Activated naive CD4-positive, alpha-beta T cell (primary cell): Measurements from ENCODE around the gene MYH9.
A peak's percentile ranks its signal among the peaks of the same experiment; 100 is the strongest.

ENCODE experiments used
- DNase-seq, 4 experiments: peaks; one replicate each; lab custom pipeline; 2025; lab: John Stamatoyannopoulos, UW

MYH9 gene

DNA sequence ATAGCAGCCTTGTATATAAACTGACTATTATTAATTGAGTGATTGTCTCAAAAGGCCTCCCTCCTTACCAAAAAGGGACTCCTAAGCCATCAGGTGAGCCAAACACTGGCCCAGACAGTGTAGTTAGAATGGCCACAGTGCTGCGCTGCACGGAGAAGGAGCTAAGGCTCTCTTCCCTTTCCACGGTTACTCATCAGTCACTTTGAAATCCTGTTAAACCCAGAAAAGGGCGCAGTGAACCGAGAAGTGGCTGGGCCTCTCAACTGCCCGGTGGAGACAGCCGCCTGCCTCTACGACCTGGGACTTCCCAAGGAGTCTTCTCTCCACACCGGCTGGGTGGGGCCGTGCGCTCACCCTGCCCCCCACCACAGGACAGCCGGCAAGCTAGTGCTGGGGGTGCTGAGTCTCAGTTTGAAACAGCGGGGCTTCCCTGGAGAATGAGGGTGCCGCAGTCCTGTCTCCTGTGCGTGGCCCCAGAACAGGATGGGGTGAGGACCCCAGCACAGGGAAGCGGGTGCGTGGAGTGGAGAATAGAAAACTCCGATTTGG is 1.3 kb downstream of the MYH9 start:
- DNase-seq, result no peak

- peak in 1 of 4 experiments; percentile 26 for DNase-seq
These were observed 2.0 kb downstream of the MYH9 start for GRCh38 chr22:36385491-36386350.

GRCh38 chr22:36384766-36385481 is 2.8 kb downstream of the MYH9 start:
- peak in 1 of 4 experiments; percentile 43 for DNase-seq

DNA sequence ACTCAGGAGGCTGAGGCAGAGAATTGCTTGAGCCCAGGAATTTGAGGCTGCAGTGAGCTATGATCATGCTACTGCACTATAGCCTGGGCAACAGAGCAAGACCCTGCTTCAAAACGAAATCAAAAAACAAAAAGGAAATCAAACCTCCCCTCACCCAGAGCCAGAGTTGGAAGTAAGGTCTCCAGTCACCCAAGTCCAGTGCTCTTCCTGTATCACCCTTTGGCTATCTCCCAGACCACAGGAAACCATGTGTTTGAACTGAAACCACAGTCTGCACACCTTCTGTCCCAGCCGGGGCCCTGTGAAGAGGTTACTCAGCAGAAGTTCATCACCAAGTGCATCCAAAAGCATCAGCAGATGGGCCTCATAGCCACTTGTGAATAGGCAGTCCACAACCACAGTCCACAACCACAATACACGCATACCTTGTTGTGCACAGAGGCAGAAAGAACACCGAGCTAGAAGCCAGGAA is 4.6 kb downstream of the MYH9 start:
- no peak for DNase-seq

DNA sequence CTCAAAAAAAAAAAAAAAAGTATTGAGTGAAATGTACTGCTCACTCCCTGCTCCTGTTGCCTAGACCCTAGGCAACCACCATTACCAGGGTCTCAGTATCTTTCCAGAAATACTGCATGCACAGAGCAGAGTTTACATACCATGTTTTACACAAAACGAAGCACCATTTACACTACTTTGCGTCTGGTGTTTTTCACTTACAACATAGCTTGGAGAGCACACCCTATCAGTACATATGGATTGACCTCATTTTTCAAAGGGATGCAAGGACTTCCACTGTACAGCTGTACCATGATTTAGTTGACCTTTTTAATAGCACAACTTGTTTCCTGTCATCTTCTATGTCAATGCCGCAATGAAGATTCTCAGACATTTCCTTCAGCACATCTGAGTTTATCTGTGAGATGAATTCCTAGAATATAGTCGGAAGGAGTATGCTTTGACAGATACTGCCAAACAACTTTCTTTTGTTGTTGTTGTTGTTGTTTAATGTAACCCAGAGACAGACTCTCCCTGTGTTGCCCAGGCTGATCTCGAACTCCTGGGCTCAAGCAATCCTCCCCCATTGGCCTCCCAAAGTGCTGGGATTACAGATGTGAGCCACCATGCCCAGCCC is 6.1 kb downstream of the MYH9 start:
- DNase-seq, result no peak

DNA sequence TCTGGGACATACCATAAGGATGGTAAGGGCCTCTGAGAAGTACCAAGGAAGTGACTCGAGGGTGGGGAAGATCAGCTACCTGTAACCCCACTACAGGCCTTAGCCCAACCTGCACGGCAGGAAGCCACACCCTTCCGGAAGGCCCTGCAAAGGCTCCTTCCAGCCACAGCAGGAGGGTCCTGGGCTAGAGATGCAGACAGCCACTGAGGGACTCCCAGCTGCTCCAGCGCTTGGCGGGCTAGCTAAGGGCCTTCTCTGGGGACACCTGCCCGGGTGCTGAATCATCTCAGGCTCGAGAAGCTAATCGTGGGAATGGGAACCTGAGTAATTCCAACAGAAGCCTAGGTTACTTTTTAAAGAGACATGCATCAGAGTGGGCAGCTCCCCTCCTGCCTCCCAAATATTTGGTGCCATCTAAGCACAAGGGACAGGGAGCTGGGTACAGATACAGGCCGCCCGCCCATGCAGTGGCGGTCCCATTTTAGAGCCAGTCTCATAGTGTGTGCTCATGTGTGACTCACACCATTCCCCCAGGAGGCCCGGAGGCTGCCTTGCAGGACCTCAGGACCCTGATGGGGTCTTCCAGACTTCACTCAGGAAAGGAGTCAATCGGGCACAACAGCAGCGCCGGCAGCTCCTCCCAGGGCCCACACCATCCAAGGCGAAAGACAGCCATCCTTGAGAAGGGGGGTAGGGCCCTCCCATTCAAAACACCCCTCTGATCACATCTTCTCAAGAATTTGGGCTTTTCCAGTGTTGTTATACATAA is 8.0 kb downstream of the MYH9 start:
- DNase-seq, result peak in 2 of 4 experiments; percentile 38 to 48

GRCh38 chr22:36378869-36379217 is 8.9 kb downstream of the MYH9 start:
- DNase-seq, result no peak

- no peak for DNase-seq
These were observed 9.5 kb downstream of the MYH9 start for GRCh38 chr22:36378080-36378868.

DNA sequence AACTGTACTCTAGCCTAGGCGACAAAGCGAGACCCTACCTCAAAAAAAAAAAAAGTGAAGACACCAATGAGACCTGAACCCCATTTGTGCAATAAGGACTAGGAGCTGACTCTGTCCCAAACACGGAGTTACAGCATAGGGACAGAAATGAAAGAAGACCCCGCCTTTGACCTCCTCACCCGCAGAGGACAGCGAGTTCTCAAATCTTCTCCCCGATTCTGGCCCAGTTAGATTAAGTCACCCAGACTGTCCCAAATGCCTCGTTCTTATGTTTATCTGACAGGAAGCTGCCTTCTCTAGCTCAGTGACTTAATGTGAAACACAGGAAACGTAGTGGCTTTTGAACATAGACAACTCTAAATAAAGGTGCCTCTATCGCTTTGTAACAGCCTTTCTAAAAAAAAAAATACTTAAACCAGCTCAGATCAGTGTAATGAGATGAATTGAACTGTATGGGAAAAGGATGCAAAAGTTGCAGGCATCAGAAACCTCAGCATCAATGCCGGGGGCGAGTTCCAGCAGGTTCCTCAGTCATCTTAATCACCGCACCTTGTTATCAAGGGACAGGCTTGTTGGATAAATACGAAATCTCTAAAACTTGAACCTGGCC is 10.6 kb downstream of the MYH9 start:
- no peak for DNase-seq

- DNase-seq, result no peak
These were observed 11.5 kb downstream of the MYH9 start for GRCh38 chr22:36376265-36376664.

DNA sequence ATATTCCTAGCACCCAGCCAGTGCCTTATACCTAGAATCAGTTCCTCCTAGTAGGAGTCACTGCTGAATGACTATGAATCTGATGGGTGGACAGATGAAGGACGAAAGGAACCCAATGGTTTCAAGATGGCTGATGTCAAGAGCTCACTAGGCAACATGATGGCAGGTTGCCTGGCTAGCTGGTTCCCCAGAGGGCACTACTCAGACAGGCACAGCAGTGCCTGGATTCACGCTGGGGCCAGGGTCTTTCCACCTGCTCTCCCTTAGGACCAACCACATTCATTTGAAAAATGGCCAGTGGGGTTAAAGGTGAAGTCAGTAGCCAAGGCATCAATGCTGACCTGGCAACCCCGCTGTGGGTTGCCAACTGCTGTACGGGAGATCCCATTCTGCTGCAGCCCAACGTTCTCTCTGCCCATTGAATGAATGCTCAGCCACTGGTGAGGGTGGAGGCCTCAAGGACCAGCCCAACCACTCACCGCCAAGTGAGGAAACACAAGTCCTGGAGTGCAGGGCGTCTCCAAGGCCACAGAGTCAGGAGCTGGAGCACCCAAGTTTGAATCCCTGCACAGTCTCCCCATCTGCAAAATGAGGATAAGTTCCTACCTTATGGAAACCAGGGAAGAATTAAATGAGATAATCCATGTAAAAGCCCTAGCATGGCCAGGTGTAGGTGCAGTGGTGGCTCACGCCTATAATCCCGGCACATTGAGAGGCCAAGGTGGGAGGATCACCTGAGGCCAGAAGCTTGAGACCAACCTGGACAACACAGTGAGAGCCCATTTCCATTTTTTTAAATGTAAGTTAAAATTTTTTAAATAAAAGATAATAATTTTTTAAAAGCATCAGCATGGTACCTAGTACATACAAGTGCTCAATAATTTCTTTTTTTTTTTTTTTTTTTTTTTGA is 12.4 kb downstream of the MYH9 start:
- DNase-seq, result no peak

DNA sequence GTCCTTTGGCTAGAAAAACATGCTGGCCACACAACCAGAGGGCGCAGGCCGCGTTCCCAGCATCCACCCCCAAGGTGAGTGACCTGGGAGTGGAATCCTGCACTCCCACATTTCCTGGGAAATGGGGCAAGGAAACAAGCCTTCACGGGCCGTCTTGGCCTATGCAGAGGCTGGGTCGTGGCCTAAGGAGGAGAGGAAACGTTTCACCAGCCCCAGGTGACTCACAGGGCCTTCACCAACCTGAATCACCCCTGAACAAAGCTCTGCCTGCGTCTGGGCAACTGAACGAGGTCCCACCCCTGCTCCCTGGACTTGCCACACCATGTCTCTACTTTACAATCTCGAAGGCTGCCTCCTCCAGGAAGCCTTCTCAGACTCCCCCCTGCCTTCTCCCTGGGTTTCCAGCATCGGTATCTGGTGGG is 13.2 kb downstream of the MYH9 start:
- peak in 1 of 4 experiments; percentile 23 for DNase-seq

DNA sequence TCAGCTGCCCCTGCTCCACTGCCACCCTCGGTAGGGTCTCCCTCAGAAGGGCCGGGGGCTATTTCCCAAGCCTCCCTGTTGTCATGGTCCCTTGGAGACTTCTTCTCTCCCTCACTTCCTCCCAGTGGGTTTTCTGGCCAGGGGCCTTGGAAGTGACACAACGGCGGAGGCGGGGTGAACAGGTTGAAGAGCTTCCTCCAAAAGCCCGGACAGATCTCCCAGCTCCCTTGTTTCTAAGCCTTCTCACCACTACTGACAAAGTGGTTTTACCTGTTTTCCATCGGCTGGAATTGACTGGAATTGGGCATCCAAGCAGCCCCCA is 14.5 kb downstream of the MYH9 start:
- no peak for DNase-seq

GRCh38 chr22:36371920-36372319 is 15.8 kb downstream of the MYH9 start:
- DNase-seq, result no peak

GRCh38 chr22:36369922-36370791 is 17.6 kb downstream of the MYH9 start:
- no peak for DNase-seq

DNA sequence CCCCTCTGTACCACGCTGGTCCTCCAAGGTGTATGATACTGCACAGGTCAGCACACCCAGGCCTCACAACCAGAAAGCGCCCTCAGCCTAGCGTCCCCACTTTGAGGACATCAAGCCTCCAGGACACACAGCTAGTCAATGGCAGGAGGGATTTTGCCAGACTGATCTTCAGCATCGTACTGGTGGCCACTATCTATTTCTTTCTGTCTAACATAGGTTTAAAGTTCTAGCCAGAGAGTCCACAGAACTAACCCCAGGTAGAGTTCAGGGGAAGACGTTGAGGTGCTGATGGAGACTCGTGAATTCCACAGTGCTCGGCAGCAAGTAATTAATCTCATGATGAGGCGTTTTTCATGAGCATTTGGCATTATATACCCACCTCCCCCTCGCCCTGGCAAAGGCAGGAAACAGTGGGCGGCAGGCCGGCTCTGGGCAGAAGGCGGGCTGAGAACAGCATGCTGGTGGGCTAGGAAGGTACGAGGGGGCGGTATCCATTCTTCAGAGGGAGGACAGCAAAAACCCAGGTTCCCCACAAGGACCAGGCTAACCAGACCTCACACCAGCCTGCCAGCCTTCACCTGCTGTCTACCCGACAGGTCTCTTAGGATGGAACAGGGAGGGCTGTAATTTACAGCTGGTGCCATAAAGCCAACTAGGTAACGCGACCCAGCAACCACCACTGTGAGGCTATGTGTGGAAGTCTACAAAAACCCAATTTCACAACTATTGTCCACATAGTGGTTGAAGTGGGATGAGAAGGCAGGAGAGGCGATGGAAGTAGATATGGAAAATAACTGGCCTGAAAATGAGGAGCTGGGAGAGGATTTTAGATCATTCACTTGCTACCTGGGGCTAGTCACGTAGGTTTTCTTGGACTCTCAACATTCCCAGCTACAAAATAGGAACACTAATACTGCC is 18.5 kb downstream of the MYH9 start:
- no peak for DNase-seq

DNA sequence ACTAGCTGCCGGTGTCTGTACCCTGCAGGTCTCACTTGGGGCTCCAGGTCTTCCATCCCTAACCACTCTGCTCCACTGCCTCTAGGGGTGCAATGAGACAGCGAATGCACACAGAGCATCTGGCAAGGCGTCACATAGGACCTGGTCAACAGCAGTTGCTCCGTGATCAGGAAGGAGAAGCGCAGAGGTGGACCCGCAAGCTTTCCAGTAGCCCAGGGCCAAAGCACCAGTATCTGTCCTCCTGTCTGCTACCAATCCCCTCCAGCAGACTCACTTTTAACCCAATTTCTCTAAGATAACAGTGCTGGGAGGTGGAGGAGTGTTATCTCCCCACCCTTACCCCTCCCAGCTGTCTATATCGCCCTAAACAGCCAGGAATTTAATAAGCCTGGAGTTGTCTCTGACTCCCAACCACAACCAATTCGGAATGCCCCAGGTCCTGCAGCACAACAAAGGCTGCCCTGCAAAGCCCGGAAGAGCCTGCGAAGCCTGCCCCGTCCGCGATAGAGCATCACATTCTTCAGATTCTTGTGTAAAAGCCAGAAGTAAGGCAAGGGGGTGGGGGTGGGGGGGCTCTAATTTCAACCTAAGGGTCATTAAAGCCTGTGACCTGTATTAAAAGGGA is 19.3 kb downstream of the MYH9 start:
- no peak for DNase-seq
